Hepatocyte (in vitro differentiated cells): ENCODE data around the gene MICAL3.

Experiments used
- CTCF ChIP-seq: fragments of 200-600 bp; sonication (generic); IDR thresholded peaks from 2 replicates; pipeline ENCODE4 v1.5.1; 2016; ENCODE audit warnings: antibody characterized with exemption, mild to moderate bottlenecking; ENCODE audit not compliant: poor library complexity
- EZH2 ChIP-seq: fragments of 200-600 bp; sonication (generic); IDR thresholded peaks from 2 replicates; pipeline ENCODE4 v1.6.1; 2016; ENCODE audit warnings: antibody characterized with exemption, mild to moderate bottlenecking, borderline replicate concordance
- EZH2phosphoT487 ChIP-seq: fragments of 200-600 bp; sonication (generic); IDR thresholded peaks from one replicate; pipeline ENCODE4 v1.6.1; 2018; ENCODE audit warnings: antibody characterized with exemption, mild to moderate bottlenecking, low read depth, moderate library complexity; ENCODE audit not compliant: unreplicated experiment, severe bottlenecking

- TF ChIP-seq CTCF, result no peak
- no peak for TF ChIP-seq EZH2
- no peak for TF ChIP-seq EZH2phosphoT487
Measured at GRCh38 chr22:17773606-17774205, 250.7 kb downstream of the MICAL3 start.
